Stimulated activated CD8-positive, alpha-beta memory T cell treated with anti-CD3 and anti-CD28 coated beads, Interleukin-15, amount 100 ng/mL, for 1 hour (primary cell): Measurements from ENCODE around the gene RFX2.

Experiments
- DNase-seq: peaks from one replicate; pipeline ENCODE4 v3.0.0-alpha.2; 2020; ENCODE audit warnings: low read depth

The RFX2 gene

GRCh38 chr19:6103894-6104293, 6.4 kb downstream of the RFX2 start:
- no peak for DNase-seq

- DNase-seq: no peak
These were observed 7.1 kb downstream of the RFX2 start for GRCh38 chr19:6103217-6103644.

- no peak for DNase-seq
These were observed 8.3 kb downstream of the RFX2 start for GRCh38 chr19:6101991-6102390.

- no peak for DNase-seq
These were observed 8.9 kb downstream of the RFX2 start for GRCh38 chr19:6101291-6101825.

- no peak for DNase-seq
These were observed 9.9 kb downstream of the RFX2 start for GRCh38 chr19:6100284-6100915.

- DNase-seq: no peak
These were observed 10.7 kb downstream of the RFX2 start for GRCh38 chr19:6099599-6099998.

GRCh38 chr19:6099033-6099432, 11.3 kb downstream of the RFX2 start:
- DNase-seq: no peak

- DNase-seq: no peak
These were observed 11.7 kb downstream of the RFX2 start for GRCh38 chr19:6098574-6098973.

GRCh38 chr19:6097911-6098310, 12.4 kb downstream of the RFX2 start:
- no peak for DNase-seq

GRCh38 chr19:6095760-6096159, 14.5 kb downstream of the RFX2 start:
- DNase-seq: no peak

- DNase-seq: no peak
These were observed 17.7 kb downstream of the RFX2 start for GRCh38 chr19:6092329-6093286.

GRCh38 chr19:6091771-6092291, 18.5 kb downstream of the RFX2 start:
- DNase-seq: no peak

- DNase-seq: no peak
These were observed 19.7 kb downstream of the RFX2 start for GRCh38 chr19:6090634-6091033.

- DNase-seq: no peak
These were observed 21.7 kb downstream of the RFX2 start for GRCh38 chr19:6088602-6089049.

- no peak for DNase-seq
These were observed 23.2 kb downstream of the RFX2 start for GRCh38 chr19:6087074-6087571.

GRCh38 chr19:6086068-6086788, 24.1 kb downstream of the RFX2 start:
- DNase-seq: no peak

GRCh38 chr19:6084821-6085220, 25.5 kb downstream of the RFX2 start:
- DNase-seq: no peak

- no peak for DNase-seq
These were observed 31.2 kb downstream of the RFX2 start for GRCh38 chr19:6079107-6079506.

- no peak for DNase-seq
These were observed 32.2 kb downstream of the RFX2 start for GRCh38 chr19:6078068-6078467.

- DNase-seq: no peak
These were observed 33.4 kb downstream of the RFX2 start for GRCh38 chr19:6076675-6077463.

- DNase-seq: no peak
These were observed 34.0 kb downstream of the RFX2 start for GRCh38 chr19:6076291-6076665.
